Thoracic aorta (tissue), 2 donors: Measurements from ENCODE around the gene OR5C1. TPM values are rescaled to one million over a fixed set of nuclear protein-coding genes. Genes with fewer than 3 reads are reported as not detected.
"Not testable (repeated sequence)": the region's sequence is repeated elsewhere in the genome, so short reads cannot be mapped to it uniquely, and the experiment has no call there.

Experiments used
- ATAC-seq: fragments of 150-250 bp; one replicate; pipeline ENCODE4 v1.8.0; 2017; ENCODE audit warnings: low read depth; ENCODE audit not compliant: insufficient number of reproducible peaks, low FRiP score
- DNase-seq: peaks from one replicate; pipeline ENCODE4 v3.0.0-alpha.2; 2020; ENCODE audit warnings: low spot score
- H3K27ac ChIP-seq, 2 donors: fragments of 200-600 bp; sonication (generic); 1 replicate in 1 of 2; 2 replicates in 1 of 2; pipeline ENCODE4 v1.5.1; 2016; ENCODE audit warnings: mild to moderate bottlenecking in 2 of 2, moderate library complexity in 2 of 2
- H3K27me3 ChIP-seq: fragments of 200-600 bp; sonication (generic); replicated peaks from 2 replicates; pipeline ENCODE4 v1.6.0; 2016; ENCODE audit warnings: mild to moderate bottlenecking; ENCODE audit not compliant: insufficient read depth
- H3K36me3 ChIP-seq: fragments of 200-600 bp; sonication (generic); one replicate; pipeline ENCODE4 v1.5.1; 2016
- H3K4me1 ChIP-seq, 2 donors: fragments of 200-600 bp; sonication (generic); 1 replicate in 1 of 2; 2 replicates in 1 of 2; pipeline versions ENCODE4 v1.5.1 to v1.6.0; 2016; ENCODE audit warnings: low read depth in 2 of 2, mild to moderate bottlenecking in 1 of 2; ENCODE audit not compliant: control insufficient read depth in 1 of 2
- H3K4me3 ChIP-seq: fragments of 200-600 bp; sonication (generic); 2 replicates; pipeline ENCODE4 v1.5.1; 2016; ENCODE audit warnings: mild to moderate bottlenecking
- H3K9me3 ChIP-seq: fragments of 200-600 bp; sonication (generic); 2 replicates; pipeline ENCODE4 v1.5.1; 2016
- CTCF ChIP-seq: fragments of 200-600 bp; sonication (generic); IDR thresholded peaks from one replicate; pipeline ENCODE4 v1.5.1; 2019; ENCODE audit warnings: antibody characterized with exemption
- total RNA-seq, 2 donors: library from RNA; depleted of rRNA; stranded (reverse); fragments of >200 nt; gene quantifications; one replicate each; pipeline versions ENCODE4 v1.1.0 to v1.2.3, GENCODE V29; 2016

Gene OR5C1
- total RNA-seq, 2 donors from 2014 or later = not detected

GRCh38 chr9:122837266-122837850 is 48.6 kb downstream of the OR5C1 start:
- no peak for TF ChIP-seq CTCF
- no peak overlapping the region for H3K4me3 ChIP-seq
- H3K9me3 ChIP-seq = no peaks in the 10 kb centered on the region
- DNase-seq = no peak
- ATAC-seq = no peak
- H3K4me1 ChIP-seq = no peaks in the 10 kb centered on the region
- H3K27me3 ChIP-seq = no peaks in the 10 kb centered on the region
- H3K36me3 ChIP-seq = no peaks in the 10 kb centered on the region
- no peak overlapping the region for H3K27ac ChIP-seq

- H3K27ac ChIP-seq, H3K9me3 ChIP-seq, H3K4me3 ChIP-seq, H3K4me1 ChIP-seq, H3K27me3 ChIP-seq, DNase-seq, H3K36me3 ChIP-seq, ATAC-seq: not testable (repeated sequence)
Measured at GRCh38 chr9:122838441-122838840, 49.7 kb downstream of the OR5C1 start.

Other genes with a start within 250 kb of the OR5C1 start
- 1 to 10 TPM in 1 of 2 donors, not detected in 1; 1.1 TPM for gene OR1N2, start 235.8 kb upstream of the OR5C1 start, total RNA-seq
- gene OR1L8, start 205.5 kb upstream of the OR5C1 start, total RNA-seq = not detected
- gene OR1Q1, start 174.2 kb upstream of the OR5C1 start, total RNA-seq = not detected
- gene OR1B1, start 131.3 kb upstream of the OR5C1 start, total RNA-seq = not detected
- gene OR1L1, start 127.2 kb upstream of the OR5C1 start, total RNA-seq = not detected
- gene OR1L3, start 113.8 kb upstream of the OR5C1 start, total RNA-seq = not detected
- gene OR1L4, start 64.9 kb upstream of the OR5C1 start, total RNA-seq = not detected
- not detected for gene OR1L6, start 46.6 kb upstream of the OR5C1 start, total RNA-seq
- not detected for gene OR1K1, start 11.2 kb downstream of the OR5C1 start, total RNA-seq
- gene PDCL, start 39.7 kb downstream of the OR5C1 start, total RNA-seq = 10 to 100 TPM; 20.0 to 22.2 TPM
- 10 to 100 TPM; 45.9 to 49.5 TPM for gene RC3H2, start 116.4 kb downstream of the OR5C1 start, total RNA-seq
- 1 to 10 TPM; 6.2 to 8.0 TPM for gene ZBTB6, start 124.4 kb downstream of the OR5C1 start, total RNA-seq
- 1 to 10 TPM; 4.9 to 8.3 TPM for gene ZBTB26, start 142.6 kb downstream of the OR5C1 start, total RNA-seq
- 10 to 100 TPM; 84.7 to 91.7 TPM for gene RABGAP1, start 152.1 kb downstream of the OR5C1 start, total RNA-seq
- 1 to 10 TPM in 1 of 2 donors, not detected in 1; 6.4 TPM for gene GPR21, start 244.7 kb downstream of the OR5C1 start, total RNA-seq